HCEC 1CT (cell line): ENCODE results near the gene ROBO1.
A peak's percentile ranks its signal among the peaks of the same experiment; 100 is the strongest.
"Not testable (repeated sequence)": the region's sequence is repeated elsewhere in the genome, so short reads cannot be mapped to it uniquely, and the experiment has no call there.

Experiments
- DNase-seq: peaks from one replicate; pipeline ENCODE4 v3.0.0-alpha.2; 2017

ROBO1 gene

GRCh38 chr3:79543218-79543982, 224.4 kb downstream of the ROBO1 start:
- no peak for DNase-seq

- DNase-seq, result no peak
Measured at GRCh38 chr3:79534727-79535126, 233.1 kb downstream of the ROBO1 start.

- no peak for DNase-seq
Measured at GRCh38 chr3:79531566-79532295, 236.1 kb downstream of the ROBO1 start.

- DNase-seq, result peak; percentile 9
Measured at GRCh38 chr3:79521221-79521848, 246.5 kb downstream of the ROBO1 start.

GRCh38 chr3:79517766-79518413, 249.9 kb downstream of the ROBO1 start:
- peak; percentile 16 for DNase-seq

GRCh38 chr3:79516795-79517194, 251.0 kb downstream of the ROBO1 start:
- DNase-seq, result no peak

- no peak for DNase-seq
Measured at GRCh38 chr3:79515072-79515471, 252.7 kb downstream of the ROBO1 start.

- no peak for DNase-seq
Measured at GRCh38 chr3:79514069-79514468, 253.7 kb downstream of the ROBO1 start.

GRCh38 chr3:79506751-79507150, 261.0 kb downstream of the ROBO1 start:
- DNase-seq, result no peak

GRCh38 chr3:79502216-79502681, 265.5 kb downstream of the ROBO1 start:
- not testable (repeated sequence) for DNase-seq

GRCh38 chr3:79497447-79498111, 270.2 kb downstream of the ROBO1 start:
- DNase-seq, result peak; percentile 23

- no peak for DNase-seq
Measured at GRCh38 chr3:79491029-79491641, 276.7 kb downstream of the ROBO1 start.

GRCh38 chr3:79490165-79491028, 277.4 kb downstream of the ROBO1 start:
- peak; percentile 4 for DNase-seq

GRCh38 chr3:79488407-79488806, 279.4 kb downstream of the ROBO1 start:
- no peak for DNase-seq

- no peak for DNase-seq
Measured at GRCh38 chr3:79480746-79481145, 287.1 kb downstream of the ROBO1 start.

GRCh38 chr3:79478620-79479019, 289.2 kb downstream of the ROBO1 start:
- no peak for DNase-seq

- no peak for DNase-seq
Measured at GRCh38 chr3:79477242-79477641, 290.6 kb downstream of the ROBO1 start.

GRCh38 chr3:79473993-79474392, 293.8 kb downstream of the ROBO1 start:
- DNase-seq, result no peak

GRCh38 chr3:79467721-79468120, 300.1 kb downstream of the ROBO1 start:
- no peak for DNase-seq

GRCh38 chr3:79461129-79461792, 306.5 kb downstream of the ROBO1 start:
- DNase-seq, result no peak

- no peak for DNase-seq
Measured at GRCh38 chr3:79453600-79453999, 314.2 kb downstream of the ROBO1 start.
